Activated naive CD8-positive, alpha-beta T cell treated with anti-CD3 and anti-CD28 coated beads, Interleukin-2, amount 50 U/mL, for 24 hours (primary cell): ENCODE results near the gene TAF6L.

ENCODE experiments used
- ATAC-seq: fragments of 150-1000 bp; cut with Tn5 transposase; one replicate; pipeline ENCODE4 v1.10.0; 2021
- DNase-seq: peaks from one replicate; pipeline ENCODE4 v3.0.0; 2021
- H3K27ac Mint-ChIP-seq: one replicate; pipeline ENCODE4 v1.8.0; 2021; ENCODE audit warnings: mild to moderate bottlenecking, mixed read lengths
- H3K27me3 Mint-ChIP-seq: one replicate; pipeline ENCODE4 v1.8.0; 2021; ENCODE audit warnings: mixed read lengths
- H3K36me3 Mint-ChIP-seq: one replicate; pipeline ENCODE4 v1.8.0; 2021; ENCODE audit warnings: low read depth, mixed read lengths
- H3K4me1 Mint-ChIP-seq: one replicate; pipeline ENCODE4 v1.8.0; 2021; ENCODE audit warnings: mixed read lengths
- H3K4me3 Mint-ChIP-seq: one replicate; pipeline ENCODE4 v1.8.0; 2021; ENCODE audit warnings: mild to moderate bottlenecking, moderate library complexity, mixed read lengths
- H3K9me3 Mint-ChIP-seq: one replicate; pipeline ENCODE4 v1.8.0; 2021; ENCODE audit warnings: mixed read lengths

Gene TAF6L

GRCh38 chr11:62786318-62787004 lies 15.3 kb downstream of the TAF6L start:
- Mint-ChIP-seq H3K36me3 (peaks cover 20% of the 10 kb centered on the region), H3K27me3 (no peaks in the 10 kb centered on the region), H3K9me3 (no peaks in the 10 kb centered on the region), H3K27ac (peak overlapping the region; percentile 84), H3K4me1 (peaks cover 44% of the 10 kb centered on the region), H3K4me3 (peak overlapping the region; percentile 83)
- DNase-seq (peak; percentile 90), ATAC-seq (peak; percentile 75)

- H3K4me1 Mint-ChIP-seq: peaks cover 47% of the 10 kb centered on the region
Observed at GRCh38 chr11:62787005-62787759, 16.0 kb downstream of the TAF6L start, which contains the start of gene TMEM179B. TSS of gene TMEM179B (plus strand) at chr11:62787402. CDS start at chr11:62787432, 30 bp downstream.

GRCh38 chr11:62788991-62789390 lies 17.8 kb downstream of the TAF6L start:
- DNase-seq (no peak), ATAC-seq (no peak)
- Mint-ChIP-seq H3K36me3 (peaks cover 33% of the 10 kb centered on the region), H3K27me3 (no peaks in the 10 kb centered on the region), H3K4me3 (peak overlapping the region; percentile 92), H3K4me1 (peaks cover 53% of the 10 kb centered on the region), H3K27ac (peak overlapping the region; percentile 89), H3K9me3 (no peaks in the 10 kb centered on the region)

More at GRCh38 chr11:62787005-62787759, 16.0 kb downstream of the TAF6L start, which contains the start of gene TMEM179B:
- Mint-ChIP-seq H3K9me3 (no peaks in the 10 kb centered on the region), H3K27me3 (no peaks in the 10 kb centered on the region), H3K27ac (peak within 1 kb of the TSS; percentile 84), H3K36me3 (peaks cover 23% of the 10 kb centered on the region), H3K4me3 (peak within 1 kb of the TSS; percentile 92)
- peak; percentile 99 for DNase-seq
- peak; percentile 79 for ATAC-seq

GRCh38 chr11:62789576-62789975 lies 18.4 kb downstream of the TAF6L start:
- DNase-seq (no peak), ATAC-seq (no peak)
- Mint-ChIP-seq H3K4me1 (peaks cover 53% of the 10 kb centered on the region), H3K4me3 (peak overlapping the region; percentile 92), H3K27ac (peak overlapping the region; percentile 89), H3K27me3 (no peaks in the 10 kb centered on the region), H3K9me3 (no peaks in the 10 kb centered on the region), H3K36me3 (peaks cover 38% of the 10 kb centered on the region)

- H3K36me3 Mint-ChIP-seq: peaks cover 53% of the 10 kb centered on the region
- DNase-seq (peak; percentile 94), ATAC-seq (peak; percentile 81)
- H3K4me3 Mint-ChIP-seq: peak within 1 kb of the TSS; percentile 92
- H3K9me3 Mint-ChIP-seq: no peaks in the 10 kb centered on the region
- H3K27ac Mint-ChIP-seq: peak within 1 kb of the TSS; percentile 89
- peaks cover 44% of the 10 kb centered on the region for H3K4me1 Mint-ChIP-seq
- H3K27me3 Mint-ChIP-seq: no peaks in the 10 kb centered on the region
Observed at GRCh38 chr11:62791501-62792201, 20.5 kb downstream of the TAF6L start, which contains the start of gene TMEM223. TSS of gene TMEM223 (minus strand) at chr11:62792006. CDS start at chr11:62791994, 12 bp downstream.

- Mint-ChIP-seq H3K27ac (peak overlapping the region; percentile 89), H3K9me3 (no peaks in the 10 kb centered on the region), H3K4me1 (peaks cover 44% of the 10 kb centered on the region), H3K27me3 (no peaks in the 10 kb centered on the region), H3K36me3 (peaks cover 58% of the 10 kb centered on the region), H3K4me3 (peak overlapping the region; percentile 92)
- no peak for ATAC-seq
- no peak for DNase-seq
Observed at GRCh38 chr11:62792202-62792575, 21.0 kb downstream of the TAF6L start.

- H3K27ac Mint-ChIP-seq: peak overlapping the region; percentile 33
- peaks cover 71% of the 10 kb centered on the region for H3K36me3 Mint-ChIP-seq
- H3K27me3 Mint-ChIP-seq: no peaks in the 10 kb centered on the region
- DNase-seq (no peak), ATAC-seq (no peak)
- peaks cover 26% of the 10 kb centered on the region for H3K4me1 Mint-ChIP-seq
- no peaks in the 10 kb centered on the region for H3K9me3 Mint-ChIP-seq
- no peak overlapping the region for H3K4me3 Mint-ChIP-seq
Observed at GRCh38 chr11:62794201-62794775, 23.1 kb downstream of the TAF6L start.

- peaks cover 66% of the 10 kb centered on the region for H3K36me3 Mint-ChIP-seq
- no peak for DNase-seq
- no peak overlapping the region for H3K4me3 Mint-ChIP-seq
- H3K4me1 Mint-ChIP-seq: peaks cover 11% of the 10 kb centered on the region
- H3K27me3 Mint-ChIP-seq: no peaks in the 10 kb centered on the region
- H3K27ac Mint-ChIP-seq: no peak overlapping the region
- H3K9me3 Mint-ChIP-seq: no peaks in the 10 kb centered on the region
- no peak for ATAC-seq
Observed at GRCh38 chr11:62796281-62796680, 25.1 kb downstream of the TAF6L start.

GRCh38 chr11:62799486-62799885 lies 28.3 kb downstream of the TAF6L start:
- ATAC-seq (no peak), DNase-seq (no peak)
- no peaks in the 10 kb centered on the region for H3K27me3 Mint-ChIP-seq
- no peak overlapping the region for H3K4me3 Mint-ChIP-seq
- H3K36me3 Mint-ChIP-seq: peaks cover 75% of the 10 kb centered on the region
- no peaks in the 10 kb centered on the region for H3K9me3 Mint-ChIP-seq
- no peak overlapping the region for H3K27ac Mint-ChIP-seq
- H3K4me1 Mint-ChIP-seq: peaks cover 29% of the 10 kb centered on the region

- ATAC-seq: no peak
- Mint-ChIP-seq H3K36me3 (peaks cover 68% of the 10 kb centered on the region), H3K27me3 (no peaks in the 10 kb centered on the region), H3K4me1 (peaks cover 36% of the 10 kb centered on the region), H3K4me3 (no peak overlapping the region), H3K27ac (peak overlapping the region; percentile 44), H3K9me3 (no peaks in the 10 kb centered on the region)
- no peak for DNase-seq
Observed at GRCh38 chr11:62801071-62801470, 29.9 kb downstream of the TAF6L start.

- Mint-ChIP-seq H3K9me3 (no peaks in the 10 kb centered on the region), H3K36me3 (peaks cover 42% of the 10 kb centered on the region), H3K27me3 (no peaks in the 10 kb centered on the region), H3K4me3 (peak overlapping the region; percentile 93), H3K27ac (peak overlapping the region; percentile 94), H3K4me1 (peaks cover 44% of the 10 kb centered on the region)
- ATAC-seq (peak; percentile 48), DNase-seq (no peak)
Observed at GRCh38 chr11:62804310-62805075, 33.3 kb downstream of the TAF6L start.

- Mint-ChIP-seq H3K9me3 (no peaks in the 10 kb centered on the region), H3K36me3 (peaks cover 37% of the 10 kb centered on the region), H3K27me3 (no peaks in the 10 kb centered on the region), H3K27ac (peak within 1 kb of the TSS; percentile 94), H3K4me3 (peak within 1 kb of the TSS; percentile 93), H3K4me1 (peaks cover 44% of the 10 kb centered on the region)
- DNase-seq (peak; percentile 98), ATAC-seq (peak; percentile 72)
Observed at GRCh38 chr11:62805076-62805892, 34.1 kb downstream of the TAF6L start, which contains the start of gene NXF1. TSS of gene NXF1 (minus strand) at chr11:62805440. CDS start at chr11:62805356, 84 bp downstream.

GRCh38 chr11:62805961-62806441 lies 34.8 kb downstream of the TAF6L start:
- ATAC-seq (peak; percentile 50), DNase-seq (peak; percentile 30)
- Mint-ChIP-seq H3K9me3 (no peaks in the 10 kb centered on the region), H3K36me3 (peaks cover 34% of the 10 kb centered on the region), H3K4me1 (peaks cover 44% of the 10 kb centered on the region), H3K27ac (peak overlapping the region; percentile 94), H3K4me3 (peak overlapping the region; percentile 93), H3K27me3 (no peaks in the 10 kb centered on the region)
